GM20431 (cell line): ENCODE data around the gene RBM6.
"Not testable (repeated sequence)": the region's sequence is repeated elsewhere in the genome, so short reads cannot be mapped to it uniquely, and the experiment has no call there.

Source experiments
- in situ Hi-C: fragments of 300-500 bp; cut with MseI, MboI; formaldehyde crosslinking; loops from one replicate; pipeline ENCODE4 v1.15.0; 2020; ENCODE audit warnings: low sequenced_read_pairs; ENCODE audit not compliant: unreplicated experiment

The RBM6 gene, protein sequence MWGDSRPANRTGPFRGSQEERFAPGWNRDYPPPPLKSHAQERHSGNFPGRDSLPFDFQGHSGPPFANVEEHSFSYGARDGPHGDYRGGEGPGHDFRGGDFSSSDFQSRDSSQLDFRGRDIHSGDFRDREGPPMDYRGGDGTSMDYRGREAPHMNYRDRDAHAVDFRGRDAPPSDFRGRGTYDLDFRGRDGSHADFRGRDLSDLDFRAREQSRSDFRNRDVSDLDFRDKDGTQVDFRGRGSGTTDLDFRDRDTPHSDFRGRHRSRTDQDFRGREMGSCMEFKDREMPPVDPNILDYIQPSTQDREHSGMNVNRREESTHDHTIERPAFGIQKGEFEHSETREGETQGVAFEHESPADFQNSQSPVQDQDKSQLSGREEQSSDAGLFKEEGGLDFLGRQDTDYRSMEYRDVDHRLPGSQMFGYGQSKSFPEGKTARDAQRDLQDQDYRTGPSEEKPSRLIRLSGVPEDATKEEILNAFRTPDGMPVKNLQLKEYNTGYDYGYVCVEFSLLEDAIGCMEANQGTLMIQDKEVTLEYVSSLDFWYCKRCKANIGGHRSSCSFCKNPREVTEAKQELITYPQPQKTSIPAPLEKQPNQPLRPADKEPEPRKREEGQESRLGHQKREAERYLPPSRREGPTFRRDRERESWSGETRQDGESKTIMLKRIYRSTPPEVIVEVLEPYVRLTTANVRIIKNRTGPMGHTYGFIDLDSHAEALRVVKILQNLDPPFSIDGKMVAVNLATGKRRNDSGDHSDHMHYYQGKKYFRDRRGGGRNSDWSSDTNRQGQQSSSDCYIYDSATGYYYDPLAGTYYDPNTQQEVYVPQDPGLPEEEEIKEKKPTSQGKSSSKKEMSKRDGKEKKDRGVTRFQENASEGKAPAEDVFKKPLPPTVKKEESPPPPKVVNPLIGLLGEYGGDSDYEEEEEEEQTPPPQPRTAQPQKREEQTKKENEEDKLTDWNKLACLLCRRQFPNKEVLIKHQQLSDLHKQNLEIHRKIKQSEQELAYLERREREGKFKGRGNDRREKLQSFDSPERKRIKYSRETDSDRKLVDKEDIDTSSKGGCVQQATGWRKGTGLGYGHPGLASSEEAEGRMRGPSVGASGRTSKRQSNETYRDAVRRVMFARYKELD

DNA sequence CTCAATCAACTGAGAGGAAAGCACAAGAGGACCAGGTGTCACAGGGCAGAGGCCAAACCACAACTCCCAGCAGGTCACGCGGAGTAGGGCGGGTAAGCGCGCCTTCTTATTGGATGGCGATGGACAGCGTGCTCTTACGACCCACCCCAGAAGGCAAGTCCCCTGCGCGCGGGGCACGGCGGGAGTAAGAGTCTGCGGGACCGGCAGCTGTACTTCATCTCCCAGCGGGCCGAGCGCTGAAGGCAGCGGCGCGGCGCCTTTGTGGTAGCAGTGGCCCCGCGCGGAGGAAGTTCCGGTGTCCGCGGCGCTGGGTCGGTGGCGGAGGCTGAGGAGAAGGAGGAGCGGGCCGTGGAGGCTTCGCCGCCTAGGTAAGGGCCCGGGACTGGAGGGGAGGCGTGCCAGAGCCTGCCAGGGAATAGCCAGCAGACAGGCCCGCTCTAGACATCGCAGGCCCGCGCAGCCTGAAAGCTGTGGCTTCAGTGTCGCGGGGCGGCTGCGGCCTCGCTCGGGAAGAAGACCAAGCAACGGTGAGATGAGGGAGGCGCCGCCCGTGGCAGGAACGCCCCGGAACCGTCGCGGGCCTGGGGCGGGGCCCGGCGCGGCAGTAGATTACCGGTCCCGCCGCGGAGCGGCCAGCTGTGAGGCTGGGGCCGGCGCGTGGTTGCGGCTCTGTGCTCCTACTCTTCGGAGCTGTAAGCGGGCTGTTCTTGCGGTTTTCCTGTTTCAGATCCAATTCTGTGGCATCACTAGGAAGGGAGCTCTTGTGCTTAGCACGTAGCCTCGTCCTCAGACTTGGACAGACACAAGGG is at the start of gene RBM6:
Gene RBM6, plus strand, starts transcription at position 293 of the 809 bp plus-strand sequence. CDS start 22,492 bp downstream, outside the sequence.
- in situ Hi-C loops: no loop called here

DNA sequence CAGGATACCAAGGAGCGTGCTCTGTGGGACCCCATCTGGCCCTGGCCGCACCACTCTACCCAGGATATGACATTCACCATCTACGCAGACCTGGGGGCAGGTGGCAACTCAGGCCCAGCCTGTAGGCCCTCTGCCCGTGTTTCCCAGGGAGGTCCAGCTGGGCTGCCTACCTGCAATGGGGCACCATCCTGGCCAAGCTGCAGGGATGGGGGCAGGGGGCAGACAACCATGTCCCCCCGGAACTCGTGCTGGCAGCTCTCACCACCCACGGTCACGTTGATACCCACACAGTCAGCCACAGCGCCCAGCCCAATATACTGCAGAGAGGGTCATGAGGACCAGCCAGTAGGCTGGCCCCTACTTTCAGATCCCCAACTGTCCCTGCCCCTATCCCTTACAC is 44.2 kb upstream of the RBM6 start:
- in situ Hi-C loops: no loop called here

DNA sequence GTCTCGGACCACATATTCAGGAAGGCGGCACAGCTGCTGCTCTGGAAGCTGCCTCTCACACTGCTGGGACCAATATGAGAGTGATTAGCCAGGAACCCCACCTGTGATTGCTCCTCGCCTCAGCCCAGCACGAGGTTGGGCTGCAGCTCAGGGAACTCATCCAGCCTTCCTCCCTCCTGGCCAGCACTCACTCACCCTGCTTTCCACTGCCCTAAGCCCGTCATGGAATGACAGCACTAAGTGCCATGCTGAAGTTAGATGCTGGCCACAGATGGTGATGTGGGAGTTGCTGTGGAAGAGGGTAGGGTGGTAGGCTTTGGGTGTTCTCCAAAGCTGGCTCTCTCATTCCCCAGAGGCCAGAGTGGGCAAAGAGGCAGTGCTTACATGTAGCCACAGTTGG is 43.6 kb upstream of the RBM6 start:
- in situ Hi-C loops: no loop called here

DNA sequence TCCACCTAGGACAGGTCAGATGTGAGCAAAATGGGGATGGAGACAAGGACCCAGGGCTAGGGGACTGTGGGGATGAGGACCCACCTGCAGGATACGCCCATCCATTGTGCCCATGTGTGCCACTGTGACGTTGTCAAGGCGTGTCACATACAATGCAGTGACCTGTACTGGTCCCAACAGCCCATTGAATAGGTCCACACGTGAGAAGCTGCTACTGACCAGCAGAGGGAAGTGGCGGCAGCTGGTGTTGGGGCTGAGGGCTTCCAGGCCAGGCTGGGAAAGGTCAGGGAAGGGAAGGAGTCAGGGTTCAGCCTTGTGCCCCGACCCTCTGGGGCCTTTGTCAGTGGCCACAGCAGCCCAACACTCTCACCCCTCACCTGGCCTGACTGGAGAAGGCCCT is 41.0 kb upstream of the RBM6 start:
- in situ Hi-C loops: no loop called here

DNA sequence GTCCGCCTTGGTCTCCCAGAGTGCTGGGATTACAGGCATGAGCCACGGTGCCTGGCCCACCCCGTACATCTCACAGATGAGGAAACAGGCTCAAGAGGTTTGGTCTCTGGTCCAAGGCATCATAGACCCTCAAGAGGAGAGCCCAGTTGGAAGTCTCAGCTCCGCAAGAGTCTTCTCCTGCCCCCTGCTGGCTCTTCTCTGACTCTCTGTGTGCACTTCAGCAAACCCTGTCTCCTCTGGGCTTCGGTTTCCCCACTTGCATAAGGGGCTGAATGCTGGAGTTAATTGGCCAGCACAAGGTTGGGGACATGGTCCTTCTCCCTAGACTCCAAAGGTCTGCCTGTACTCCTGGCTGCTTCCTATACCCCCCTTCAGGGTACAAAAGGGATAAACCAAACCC is 40.1 kb upstream of the RBM6 start:
- in situ Hi-C loops: no loop called here

DNA sequence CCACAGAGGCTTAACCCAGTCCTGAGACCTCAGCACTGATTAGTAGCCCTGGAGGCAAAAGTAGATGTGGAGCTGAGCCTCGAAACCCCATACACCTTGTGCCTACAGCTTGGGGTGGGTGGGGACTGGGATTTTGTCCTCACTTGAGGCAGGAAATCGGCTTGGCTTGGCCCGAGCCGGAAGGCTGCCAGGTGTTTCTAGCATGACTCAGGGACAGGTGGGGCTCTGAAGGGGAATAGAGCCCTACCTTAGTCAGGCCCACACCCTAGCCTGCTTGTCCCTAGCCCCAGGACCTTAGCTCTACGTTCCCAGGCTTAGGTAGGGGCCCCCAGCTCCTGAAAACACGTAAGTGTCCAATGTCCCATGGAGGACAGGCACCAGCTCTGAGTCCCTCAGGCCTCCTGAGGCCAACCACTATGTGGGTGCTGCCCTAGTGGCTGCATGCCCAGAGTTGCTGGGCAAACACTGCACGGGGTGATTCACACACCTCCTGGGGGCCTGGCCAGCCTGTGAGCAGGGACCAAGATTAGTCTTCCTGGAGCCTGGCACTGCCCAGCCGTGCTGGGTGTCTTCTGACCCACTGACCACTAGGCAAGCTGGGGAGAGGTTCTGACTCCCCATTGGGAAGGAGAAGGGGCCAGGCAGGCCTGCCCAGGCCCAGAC is 39.3 kb upstream of the RBM6 start:
- in situ Hi-C loops: no loop called here

DNA sequence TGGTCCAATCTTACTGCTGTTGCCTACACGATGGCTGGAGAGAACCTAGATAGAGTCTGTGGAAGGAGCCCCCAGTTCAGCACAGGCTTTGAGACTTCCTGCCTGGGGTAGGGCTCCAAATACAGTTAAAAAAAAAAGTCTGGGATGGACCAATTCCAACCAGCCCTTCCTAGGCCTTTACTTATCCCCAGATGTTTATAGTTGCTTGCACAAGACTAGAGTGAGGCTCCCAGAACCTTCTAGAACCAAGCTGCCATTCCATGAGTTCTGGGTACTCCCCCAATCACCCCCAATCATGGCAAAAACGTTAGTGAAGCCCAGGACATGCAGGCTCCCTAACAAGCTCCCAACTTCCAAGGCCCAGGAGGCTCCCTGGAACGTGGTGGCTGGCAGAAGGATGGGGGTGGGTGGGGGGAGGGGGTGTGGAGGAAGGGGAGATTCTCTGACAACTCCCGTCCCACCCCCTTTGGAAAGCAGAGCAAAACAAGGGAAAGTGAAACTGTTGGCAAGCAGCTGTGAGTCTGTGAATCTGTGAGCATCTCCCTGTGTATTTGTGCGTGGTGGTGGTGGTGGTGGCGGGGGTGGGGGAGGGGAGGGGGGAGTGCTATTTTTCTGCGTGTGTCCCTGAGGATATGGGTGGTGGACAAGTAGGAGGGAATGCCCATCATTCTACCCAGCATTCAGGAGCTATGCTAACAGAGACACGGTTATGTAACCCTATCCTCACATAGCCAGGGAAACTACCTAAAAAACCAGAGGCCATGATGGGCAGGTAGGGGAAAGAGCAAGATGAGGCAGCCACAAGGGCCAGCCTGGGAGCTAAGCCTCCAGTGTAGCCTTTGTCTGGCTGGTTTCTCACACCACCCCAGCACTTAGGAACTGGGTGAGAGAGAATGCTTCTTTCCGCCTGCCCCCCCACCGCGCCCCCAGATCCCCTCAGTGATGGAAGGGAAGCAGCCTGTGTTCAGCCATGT is 38.3 kb upstream of the RBM6 start:
- in situ Hi-C loops: no loop called here

DNA sequence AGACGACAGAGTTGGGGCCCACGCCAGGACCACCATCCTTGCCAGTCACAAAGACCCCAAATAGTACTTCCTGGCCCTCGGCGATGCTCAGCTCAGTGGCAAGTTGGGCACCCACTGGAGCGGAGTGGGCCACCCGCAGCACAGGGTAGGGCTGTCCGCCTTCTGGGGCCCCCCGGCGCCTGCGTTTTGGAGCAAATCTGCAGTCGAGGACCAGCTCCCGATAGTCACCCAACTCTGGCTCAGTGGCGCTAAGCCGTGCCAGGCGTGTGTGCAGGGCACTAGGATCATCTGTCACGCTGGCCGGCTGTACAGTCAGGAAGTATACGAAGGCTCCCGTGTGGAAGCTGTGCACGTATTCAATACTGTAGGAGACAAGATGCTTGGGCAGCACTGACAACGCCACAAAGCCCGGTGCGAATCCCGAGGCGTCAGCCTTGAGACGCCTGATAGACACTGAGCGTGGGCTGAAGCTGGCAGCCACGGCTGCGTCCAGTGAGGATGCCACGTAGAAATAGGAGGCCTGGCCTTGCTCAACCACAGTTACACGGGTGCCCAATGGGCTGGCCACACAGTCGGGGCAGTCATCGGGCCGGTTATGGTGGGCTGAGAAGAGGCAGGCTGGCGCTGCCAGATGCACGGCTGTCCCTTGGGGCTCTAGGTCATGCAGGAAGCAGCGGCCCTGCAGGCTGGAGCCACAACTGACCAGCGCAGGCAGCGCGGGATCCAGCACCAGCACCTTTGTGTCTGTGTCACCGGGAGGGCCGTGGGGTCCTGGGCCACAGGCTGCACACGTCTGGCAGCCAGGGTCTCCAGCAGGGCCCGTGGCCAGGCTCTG is 37.2 kb upstream of the RBM6 start:
- in situ Hi-C loops: no loop called here

DNA sequence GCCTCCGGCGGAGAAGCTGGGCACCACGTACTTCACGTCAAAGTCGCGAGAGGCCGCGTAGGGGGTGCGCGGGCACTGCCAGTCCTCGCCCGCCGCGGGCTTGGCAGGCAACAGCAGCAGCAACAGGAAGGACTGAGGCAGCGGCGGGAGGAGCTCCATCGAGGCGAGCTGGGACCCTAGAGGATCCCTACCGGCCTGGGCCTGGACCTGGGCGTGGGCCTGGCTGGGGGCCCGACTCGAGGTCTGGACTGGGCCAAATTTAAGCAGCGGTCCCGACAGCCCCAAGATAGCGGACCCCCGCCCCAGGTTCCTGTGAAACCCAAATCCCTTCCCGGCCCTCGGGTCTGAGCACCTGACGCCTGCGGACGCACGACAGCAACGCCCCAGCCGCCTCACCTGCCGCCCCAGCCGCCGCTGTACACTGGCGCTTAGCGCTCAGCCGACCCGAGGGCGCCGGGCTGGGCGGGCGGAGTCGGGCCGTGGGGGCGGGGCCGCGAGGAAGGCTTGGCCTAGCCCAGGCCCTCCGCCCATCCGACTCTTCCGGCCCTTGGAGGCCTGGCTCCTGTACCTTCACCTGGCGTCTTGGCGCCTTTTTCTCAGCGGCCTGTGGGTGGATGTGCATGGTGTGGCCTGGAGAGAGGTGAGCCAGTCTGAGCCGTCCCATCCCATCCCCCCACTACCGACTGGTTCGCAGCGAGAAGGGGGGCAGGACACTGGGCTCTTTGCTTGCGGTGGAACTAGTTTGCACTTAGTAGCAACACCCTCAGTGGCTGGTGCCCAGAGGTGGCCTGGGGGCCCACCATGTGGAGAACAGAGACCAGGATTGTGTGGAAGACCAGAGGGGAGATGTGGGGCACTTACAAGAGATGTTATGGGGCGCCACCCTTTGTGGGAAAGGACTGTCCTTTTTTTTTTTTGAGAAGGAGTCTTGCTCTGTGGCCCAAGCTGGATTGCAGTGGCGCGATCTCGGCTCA is 36.2 kb upstream of the RBM6 start, which contains the start of gene MST1R:
Gene MST1R, minus strand, starts transcription at position 423 of the 974 bp plus-strand sequence. Its CDS starts 264 bp downstream, at position 159.
- in situ Hi-C loops: no loop called here

DNA sequence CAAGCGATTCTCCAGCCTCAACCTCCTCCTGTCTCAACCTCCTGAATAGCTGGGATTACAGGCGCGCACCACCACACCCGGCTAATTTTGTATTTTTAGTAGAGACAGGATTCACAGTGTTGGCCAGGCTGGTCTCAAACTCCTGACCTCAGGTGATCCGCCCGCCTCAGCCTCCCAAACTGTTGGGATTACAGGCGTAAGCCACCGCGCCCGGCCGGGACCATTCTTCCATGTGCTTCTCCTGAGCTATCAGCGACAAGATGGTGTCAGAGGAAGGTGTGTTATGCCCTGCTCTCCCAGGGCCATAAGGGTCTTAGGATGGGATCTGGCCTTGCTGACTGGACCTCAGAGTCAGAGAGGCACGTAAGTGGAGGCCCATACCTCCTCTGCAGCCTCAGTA is 35.5 kb upstream of the RBM6 start:
- in situ Hi-C loops: not testable (repeated sequence)

DNA sequence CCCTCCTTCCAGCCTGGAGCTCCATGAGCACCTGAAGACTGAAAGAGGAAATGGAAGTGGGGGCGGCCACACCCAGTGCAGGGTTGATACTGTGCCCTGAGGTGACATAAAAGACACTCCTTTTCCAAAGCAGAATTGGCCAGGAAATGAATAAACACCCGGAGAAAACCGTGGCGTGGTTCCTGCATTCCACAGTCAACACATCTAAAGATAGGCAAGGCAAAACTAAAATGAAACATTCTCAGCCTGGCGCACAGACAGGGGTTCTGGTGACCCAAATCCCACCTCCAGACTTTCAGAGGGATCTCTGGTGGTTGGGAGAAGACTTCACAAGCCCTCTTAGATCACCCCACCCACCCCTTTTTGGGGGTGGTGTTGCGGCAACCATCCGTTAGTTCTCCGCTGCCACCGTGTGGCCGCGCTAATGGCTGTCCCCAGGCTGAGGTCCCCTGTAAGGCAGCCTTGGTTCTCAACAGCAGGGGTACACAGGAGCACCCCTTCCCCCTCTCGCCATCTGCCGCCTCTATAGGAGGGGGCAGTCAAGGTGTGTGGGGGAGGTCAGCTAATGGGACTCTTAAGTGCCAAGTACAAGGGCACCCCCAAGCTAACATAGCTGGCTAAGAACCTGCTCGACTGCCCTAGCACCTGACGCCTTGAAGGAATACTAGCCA is 33.7 kb upstream of the RBM6 start:
- in situ Hi-C loops: no loop called here

DNA sequence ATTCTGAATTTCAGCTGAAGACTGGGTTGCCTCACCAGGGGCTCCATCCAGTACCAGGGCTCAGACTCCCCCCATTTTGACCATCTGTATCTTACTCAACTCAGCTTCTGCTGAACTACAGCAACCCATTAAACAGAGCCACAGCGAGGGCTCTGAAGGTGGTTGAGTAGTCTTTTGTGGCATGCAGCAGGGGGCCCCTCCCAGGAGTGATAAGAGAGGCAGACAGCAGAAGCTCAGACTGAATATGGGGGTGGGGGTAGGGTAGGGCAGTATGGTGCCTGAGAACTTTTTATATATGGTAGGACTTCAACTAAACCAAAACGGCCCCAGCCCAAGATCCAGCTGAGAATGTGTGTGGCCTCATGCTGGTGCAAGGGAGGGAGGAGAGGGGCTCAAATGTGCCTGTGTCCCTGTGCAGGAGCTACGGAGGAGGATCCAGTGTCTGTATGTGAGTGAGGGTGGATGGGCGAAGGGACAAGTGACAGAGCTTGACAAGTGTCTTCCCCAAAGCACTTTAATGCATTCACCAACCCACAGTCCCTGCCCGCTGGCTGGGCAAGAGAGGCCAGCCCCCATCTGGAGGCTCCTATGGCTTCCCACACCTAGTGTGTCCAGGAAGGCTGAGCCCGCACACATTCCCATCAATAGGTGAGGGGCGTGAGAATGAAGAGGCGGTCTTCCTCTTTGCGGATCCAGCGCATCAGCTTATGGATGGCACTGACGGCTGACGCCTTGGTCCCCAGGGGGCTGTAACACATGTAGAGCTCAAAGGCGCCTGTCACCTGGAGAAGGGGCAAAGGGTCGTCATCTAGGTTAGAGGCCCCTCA is 31.4 kb upstream of the RBM6 start:
- in situ Hi-C loops: no loop called here

DNA sequence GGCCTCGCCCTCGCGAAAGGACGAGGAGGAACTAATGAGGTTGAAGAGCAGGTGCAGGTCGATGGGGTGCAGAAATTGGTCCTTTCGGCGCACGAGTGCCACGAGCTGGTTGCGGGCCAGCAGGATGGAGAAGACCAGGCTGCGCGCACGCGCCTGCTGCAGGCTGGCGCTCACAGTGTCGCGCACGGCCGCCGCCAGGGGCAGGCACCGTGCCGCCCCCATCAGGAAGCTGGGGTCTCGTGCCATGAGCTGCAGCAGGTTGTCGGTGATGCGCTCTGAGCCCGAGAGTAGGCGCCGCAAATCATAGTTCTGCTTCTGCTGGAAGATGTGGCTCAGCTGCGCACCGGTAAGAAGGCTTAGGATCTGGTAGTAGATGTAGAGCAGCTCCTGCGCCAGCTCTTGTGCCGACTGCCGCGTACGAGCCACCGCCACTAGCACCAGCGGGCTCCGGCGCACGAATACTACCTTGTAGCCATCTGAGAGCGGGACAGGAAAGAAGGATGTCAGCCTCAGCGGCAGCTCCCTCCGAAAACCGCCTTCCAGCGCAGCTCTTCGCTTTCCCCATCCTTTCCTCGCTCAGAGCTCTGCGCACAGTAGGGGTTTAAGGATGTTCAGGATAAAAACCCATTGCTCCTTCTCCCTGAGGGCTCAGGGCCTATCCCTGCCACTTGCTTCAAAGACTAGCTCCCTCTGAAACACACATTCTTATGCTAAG is 29.4 kb upstream of the RBM6 start:
- in situ Hi-C loops: no loop called here

DNA sequence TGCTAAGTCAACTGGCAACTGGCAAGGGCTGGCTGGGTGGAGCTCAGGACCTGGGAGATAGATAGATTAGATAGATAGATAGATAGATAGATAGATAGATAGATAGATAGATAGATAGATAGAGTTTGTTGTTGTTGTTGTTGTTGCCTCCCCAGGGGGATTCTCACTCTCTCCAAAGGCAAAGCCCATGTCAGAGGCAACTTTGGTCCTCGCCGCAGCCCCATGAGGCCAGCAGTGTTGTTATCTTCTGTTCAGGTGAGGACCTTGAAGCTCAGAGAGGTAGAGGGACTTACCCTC is 28.9 kb upstream of the RBM6 start:
- in situ Hi-C loops: no loop called here
